ENCODE data around the gene PHYHD1.

GRCh38 chr9:128986671-128987070 is 65.9 kb downstream of the PHYHD1 start:
- no peak for TF ChIP-seq CTCF (IDR thresholded peaks at IDR 0.05)
- TF ChIP-seq POLR2A (IDR thresholded peaks at IDR 0.05), result no peak
- TF ChIP-seq POLR2AphosphoS5 (IDR thresholded peaks at IDR 0.05), result no peak
